Measurements from ENCODE around the gene TINAGL1.

The TINAGL1 gene

GRCh38 chr1:31541194-31541593 lies 35.1 kb upstream of the TINAGL1 start:
- DNase-seq (ENCODE audit: low read depth) = no peak
- TF ChIP-seq MAX (IDR thresholded peaks at IDR 0.05; ENCODE audit: low read depth, low read length) = no peak
- TF ChIP-seq POLR2A (IDR thresholded peaks at IDR 0.05; ENCODE audit: extremely low read depth, insufficient read length) = no peak
- TF ChIP-seq MYC (IDR thresholded peaks at IDR 0.05; ENCODE audit: low read depth, low read length) = no peak
- no peak for TF ChIP-seq CTCF (IDR thresholded peaks at IDR 0.05; ENCODE audit: low read depth, low read length)
- H3K4me3 ChIP-seq (ENCODE audit: low read depth, low read length) = no peak overlapping the region

GRCh38 chr1:31545927-31546540 lies 30.3 kb upstream of the TINAGL1 start:
- no peak for TF ChIP-seq MAX (IDR thresholded peaks at IDR 0.05; ENCODE audit: low read depth, low read length)
- no peak for TF ChIP-seq MYC (IDR thresholded peaks at IDR 0.05; ENCODE audit: low read depth, low read length)
- TF ChIP-seq CTCF (IDR thresholded peaks at IDR 0.05; ENCODE audit: low read depth, low read length) = no peak
- TF ChIP-seq POLR2A (IDR thresholded peaks at IDR 0.05; ENCODE audit: extremely low read depth, insufficient read length) = no peak
- DNase-seq (ENCODE audit: low read depth) = no peak

GRCh38 chr1:31548534-31548906 lies 27.8 kb upstream of the TINAGL1 start:
- TF ChIP-seq CTCF (IDR thresholded peaks at IDR 0.05; ENCODE audit: low read depth, low read length) (no peak), MYC (IDR thresholded peaks at IDR 0.05; ENCODE audit: low read depth, low read length) (no peak; the same call in 1 of the 2 replicates), POLR2A (IDR thresholded peaks at IDR 0.05; ENCODE audit: extremely low read depth, insufficient read length) (no peak), MAX (IDR thresholded peaks at IDR 0.05; ENCODE audit: low read depth, low read length) (no peak)
- H3K4me3 ChIP-seq (ENCODE audit: low read depth, low read length) = no peak overlapping the region

More at GRCh38 chr1:31545927-31546540, 30.3 kb upstream of the TINAGL1 start:
- H3K4me3 ChIP-seq (ENCODE audit: low read depth, low read length) = no peak overlapping the region

GRCh38 chr1:31548907-31549808 lies 27.2 kb upstream of the TINAGL1 start:
- TF ChIP-seq CTCF (IDR thresholded peaks at IDR 0.05; ENCODE audit: low read depth, low read length) (peak; percentile 69), MYC (IDR thresholded peaks at IDR 0.05; ENCODE audit: low read depth, low read length) (peak; percentile 70), MAX (IDR thresholded peaks at IDR 0.05; ENCODE audit: low read depth, low read length) (peak; percentile 75), POLR2A (IDR thresholded peaks at IDR 0.05; ENCODE audit: extremely low read depth, insufficient read length) (no peak)
- peak; percentile 93 for DNase-seq (ENCODE audit: low read depth)
- peak overlapping the region; percentile 54 for H3K4me3 ChIP-seq (ENCODE audit: low read depth, low read length)

More at GRCh38 chr1:31548534-31548906, 27.8 kb upstream of the TINAGL1 start:
- DNase-seq (ENCODE audit: low read depth) = no peak

- peak; percentile 85 for DNase-seq (ENCODE audit: low read depth)
Measured at GRCh38 chr1:31549809-31550620, 26.3 kb upstream of the TINAGL1 start.

More at GRCh38 chr1:31549809-31550620, 26.3 kb upstream of the TINAGL1 start:
- TF ChIP-seq MAX (IDR thresholded peaks at IDR 0.05; ENCODE audit: low read depth, low read length) = no peak
- no peak for TF ChIP-seq MYC (IDR thresholded peaks at IDR 0.05; ENCODE audit: low read depth, low read length)
- no peak for TF ChIP-seq CTCF (IDR thresholded peaks at IDR 0.05; ENCODE audit: low read depth, low read length)
- no peak for TF ChIP-seq POLR2A (IDR thresholded peaks at IDR 0.05; ENCODE audit: extremely low read depth, insufficient read length)
- peak overlapping the region; percentile 54 for H3K4me3 ChIP-seq (ENCODE audit: low read depth, low read length)
